ENCODE results near the gene MMP24OS.

DNA sequence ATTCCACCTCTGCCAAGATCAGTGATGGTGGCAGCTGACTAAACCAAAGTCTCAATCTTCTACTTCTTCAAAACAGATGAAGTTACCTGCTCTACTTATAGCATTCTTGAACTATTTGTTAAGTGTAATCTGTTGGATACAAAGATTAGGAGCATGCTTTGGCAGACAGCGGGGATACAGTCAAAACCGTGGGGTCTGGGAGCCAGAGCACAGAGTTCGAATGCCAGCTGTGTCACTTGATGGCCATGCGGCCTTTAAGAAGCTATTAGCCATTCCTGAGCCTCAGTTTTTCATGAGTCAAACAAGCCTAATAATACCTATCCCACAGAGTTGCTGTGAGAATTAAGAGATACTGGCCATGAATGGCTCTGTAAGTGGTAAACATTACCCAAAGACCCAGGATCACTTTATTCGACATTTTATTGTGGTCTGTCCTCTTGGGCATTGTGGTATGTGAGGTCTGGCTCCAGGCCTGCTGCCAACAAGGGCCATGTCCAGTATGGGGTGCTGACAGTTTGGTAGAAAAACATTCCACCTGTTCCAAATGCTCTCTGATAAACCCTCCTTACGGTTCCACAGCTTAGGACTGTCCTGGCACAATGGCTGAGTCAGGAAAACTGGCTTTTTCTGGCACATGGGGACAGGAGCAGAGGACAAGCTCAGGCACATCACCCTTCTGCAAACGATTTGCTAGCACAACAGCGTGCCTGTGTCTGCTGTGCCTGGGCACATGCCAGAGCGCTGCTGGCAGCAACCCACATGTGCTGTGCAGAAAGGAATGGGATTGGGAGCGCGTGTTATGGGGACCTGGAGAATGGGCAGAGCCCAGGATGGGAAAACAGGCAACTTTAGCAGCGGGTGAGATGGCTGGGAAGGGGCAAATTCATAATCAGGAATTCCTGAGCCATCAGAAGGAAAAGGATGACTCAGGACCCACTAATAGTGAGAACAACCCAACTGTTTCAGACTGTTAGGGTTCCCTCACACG, 30.0 kb upstream of the MMP24OS start:
- TF ChIP-seq, protein P1, sequence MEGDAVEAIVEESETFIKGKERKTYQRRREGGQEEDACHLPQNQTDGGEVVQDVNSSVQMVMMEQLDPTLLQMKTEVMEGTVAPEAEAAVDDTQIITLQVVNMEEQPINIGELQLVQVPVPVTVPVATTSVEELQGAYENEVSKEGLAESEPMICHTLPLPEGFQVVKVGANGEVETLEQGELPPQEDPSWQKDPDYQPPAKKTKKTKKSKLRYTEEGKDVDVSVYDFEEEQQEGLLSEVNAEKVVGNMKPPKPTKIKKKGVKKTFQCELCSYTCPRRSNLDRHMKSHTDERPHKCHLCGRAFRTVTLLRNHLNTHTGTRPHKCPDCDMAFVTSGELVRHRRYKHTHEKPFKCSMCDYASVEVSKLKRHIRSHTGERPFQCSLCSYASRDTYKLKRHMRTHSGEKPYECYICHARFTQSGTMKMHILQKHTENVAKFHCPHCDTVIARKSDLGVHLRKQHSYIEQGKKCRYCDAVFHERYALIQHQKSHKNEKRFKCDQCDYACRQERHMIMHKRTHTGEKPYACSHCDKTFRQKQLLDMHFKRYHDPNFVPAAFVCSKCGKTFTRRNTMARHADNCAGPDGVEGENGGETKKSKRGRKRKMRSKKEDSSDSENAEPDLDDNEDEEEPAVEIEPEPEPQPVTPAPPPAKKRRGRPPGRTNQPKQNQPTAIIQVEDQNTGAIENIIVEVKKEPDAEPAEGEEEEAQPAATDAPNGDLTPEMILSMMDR (conservative IDR thresholded peaks at IDR 0.05 in 1 of 2, IDR thresholded peaks at IDR 0.05 in 1 of 2; ENCODE audit: extremely low read depth in 1 of 2, insufficient read depth in 1 of 2, low read depth in 1 of 2, low read length in 2 of 2), result no peak
- TF ChIP-seq EZH2 (IDR thresholded peaks at IDR 0.05; ENCODE audit: borderline replicate concordance, low read length), result no peak

All from mammary epithelial cell (primary cell).